Mesenchymal stem cell (in vitro differentiated cells and primary cell): ENCODE results near the gene MACROD2.

Experiments used
- DNase-seq: peaks from one replicate; pipeline ENCODE4 v3.0.0-alpha.2; 2013
- H2AFZ ChIP-seq: one replicate; pipeline ENCODE4 v1.6.1; 2013; ENCODE audit warnings: low read depth, mild to moderate bottlenecking, control low read depth, inconsistent platforms, low read length, moderate library complexity
- H2AK5ac ChIP-seq: 2 replicates; pipeline ENCODE4 v1.6.1; 2013; ENCODE audit warnings: low read length, moderate library complexity, mild to moderate bottlenecking, inconsistent platforms; ENCODE audit not compliant: severe bottlenecking
- H2BK120ac ChIP-seq: one replicate; pipeline ENCODE4 v1.6.1; 2013; ENCODE audit warnings: low read depth, mild to moderate bottlenecking, inconsistent platforms, low read length, moderate library complexity
- H2BK12ac ChIP-seq, 2 experiments: one replicate each; pipeline ENCODE4 v1.6.1; 2013; ENCODE audit warnings: inconsistent platforms in 2 of 2, low read length in 2 of 2, mild to moderate bottlenecking in 2 of 2, moderate library complexity in 2 of 2, control low read depth in 1 of 2
- H2BK15ac ChIP-seq: one replicate; pipeline ENCODE4 v1.6.1; 2013; ENCODE audit warnings: mild to moderate bottlenecking, low read depth, inconsistent platforms; ENCODE audit not compliant: poor library complexity, severe bottlenecking
- H2BK5ac ChIP-seq: 2 replicates; pipeline ENCODE4 v1.6.1; 2013; ENCODE audit warnings: low read depth, mild to moderate bottlenecking, low read length, control low read depth, inconsistent platforms; ENCODE audit not compliant: poor library complexity, severe bottlenecking
- H3K14ac ChIP-seq, 2 experiments: one replicate each; pipeline ENCODE4 v1.6.1; 2013; ENCODE audit warnings: inconsistent platforms in 2 of 2, low read length in 2 of 2, control low read depth in 1 of 2, mild to moderate bottlenecking in 1 of 2, moderate library complexity in 1 of 2
- H3K18ac ChIP-seq, 2 experiments: one replicate each; pipeline ENCODE4 v1.6.1; 2013; ENCODE audit warnings: inconsistent platforms in 2 of 2, low read length in 2 of 2, control low read depth in 1 of 2, low read depth in 1 of 2, mild to moderate bottlenecking in 1 of 2
- H3K23ac ChIP-seq, 2 experiments: one replicate each; pipeline ENCODE4 v1.6.1; 2013; ENCODE audit warnings: inconsistent platforms in 2 of 2, low read length in 2 of 2, mild to moderate bottlenecking in 2 of 2, moderate library complexity in 2 of 2, control low read depth in 1 of 2
- H3K27ac ChIP-seq: 2 replicates; pipeline ENCODE4 v1.5.1; 2013; ENCODE audit warnings: mild to moderate bottlenecking, moderate library complexity, low read length, control low read depth, inconsistent platforms; ENCODE audit not compliant: poor library complexity, severe bottlenecking
- H3K27me3 ChIP-seq, 2 experiments: 2 replicates each; pipeline versions ENCODE4 v1.6.1 to v1.7.0; 2013; ENCODE audit warnings: low read length in 2 of 2, mild to moderate bottlenecking in 2 of 2, moderate library complexity in 2 of 2, control low read depth in 1 of 2, inconsistent platforms in 1 of 2; ENCODE audit not compliant: control insufficient read depth in 1 of 2, insufficient read depth in 1 of 2
- H3K36me3 ChIP-seq, 2 experiments: 2 replicates each; pipeline versions ENCODE4 v1.6.1 to v1.7.0; 2013; ENCODE audit warnings: low read length in 2 of 2, control low read depth in 1 of 2, inconsistent platforms in 1 of 2, low read depth in 1 of 2, mild to moderate bottlenecking in 1 of 2; ENCODE audit not compliant: insufficient read depth in 2 of 2, control insufficient read depth in 1 of 2
- H3K4ac ChIP-seq, 2 experiments: one replicate each; pipeline ENCODE4 v1.6.1; 2013; ENCODE audit warnings: inconsistent platforms in 2 of 2, low read length in 2 of 2, mild to moderate bottlenecking in 2 of 2, moderate library complexity in 2 of 2, control low read depth in 1 of 2, low read depth in 1 of 2
- H3K4me1 ChIP-seq: 2 replicates; pipeline ENCODE4 v1.6.1; 2013; ENCODE audit warnings: low read depth, low read length, control low read depth; ENCODE audit not compliant: control insufficient read depth, insufficient read depth
- H3K4me2 ChIP-seq: 2 replicates; pipeline ENCODE4 v1.6.1; 2013; ENCODE audit warnings: low read length, mild to moderate bottlenecking, inconsistent platforms; ENCODE audit not compliant: poor library complexity, severe bottlenecking
- H3K4me3 ChIP-seq, 2 experiments: 2 replicates each; pipeline versions ENCODE4 v1.5.1 to v1.7.0; 2013; ENCODE audit warnings: low read length in 2 of 2, mild to moderate bottlenecking in 2 of 2, control low read depth in 1 of 2, low read depth in 1 of 2; ENCODE audit not compliant: insufficient read depth in 1 of 2
- H3K79me1 ChIP-seq: replicated peaks from 2 replicates; pipeline ENCODE4 v1.6.1; 2013; ENCODE audit warnings: mild to moderate bottlenecking, control low read depth, low read length, inconsistent platforms; ENCODE audit not compliant: poor library complexity, severe bottlenecking
- H3K9ac ChIP-seq: 2 replicates; pipeline ENCODE4 v1.7.0; 2013; ENCODE audit warnings: mild to moderate bottlenecking, low read length, moderate library complexity
- H3K9me3 ChIP-seq: 2 replicates; pipeline ENCODE4 v1.7.0; 2013; ENCODE audit warnings: mild to moderate bottlenecking, low read length; ENCODE audit not compliant: control insufficient read depth
- H4K8ac ChIP-seq: one replicate; pipeline ENCODE4 v1.6.1; 2013; ENCODE audit warnings: inconsistent platforms, mild to moderate bottlenecking, low read length, moderate library complexity
- H4K91ac ChIP-seq: one replicate; pipeline ENCODE4 v1.6.1; 2013; ENCODE audit warnings: mild to moderate bottlenecking, low read length, inconsistent platforms
- WGBS: methylation state at CpG from one replicate; pipeline ENCODE4 v1.1.7; 2013; ENCODE audit warnings: mixed read lengths; 5-methylcytosine and 5-hydroxymethylcytosine counted together

Gene MACROD2

GRCh38 chr20:16050366-16050765 lies 2055.1 kb downstream of the MACROD2 start:
- no peak overlapping the region for H3K27ac ChIP-seq
- H3K27me3 ChIP-seq, result no peaks in the 10 kb centered on the region
- no peak overlapping the region for H2BK5ac ChIP-seq
- no peak overlapping the region for H4K8ac ChIP-seq
- no peak overlapping the region for H2AK5ac ChIP-seq
- H3K4me2 ChIP-seq, result no peak overlapping the region
- no peak overlapping the region for H2BK15ac ChIP-seq
- H3K9ac ChIP-seq, result no peak overlapping the region
- H2BK120ac ChIP-seq, result no peak overlapping the region
- no peak overlapping the region for H3K18ac ChIP-seq
- no peak overlapping the region for H3K14ac ChIP-seq
- H3K4me3 ChIP-seq, result no peak overlapping the region
- H2BK12ac ChIP-seq, result no peak overlapping the region
- H3K9me3 ChIP-seq, result no peaks in the 10 kb centered on the region
- H3K36me3 ChIP-seq, result no peaks in the 10 kb centered on the region
- no peak overlapping the region for H2AFZ ChIP-seq
- no peaks in the 10 kb centered on the region for H3K4me1 ChIP-seq
- H3K23ac ChIP-seq, result no peak overlapping the region
- DNase-seq, result no peak
- no peak overlapping the region for H4K91ac ChIP-seq
- WGBS, result 74% methylated on average over 1 of the region's 1 CpG
- H3K79me1 ChIP-seq, result no peaks in the 10 kb centered on the region
- H3K4ac ChIP-seq, result no peak overlapping the region

GRCh38 chr20:16051968-16052367 lies 2056.7 kb downstream of the MACROD2 start:
- H3K4me1 ChIP-seq, result no peaks in the 10 kb centered on the region
- no peak overlapping the region for H2AK5ac ChIP-seq
- no peak overlapping the region for H3K18ac ChIP-seq
- H3K27me3 ChIP-seq, result no peaks in the 10 kb centered on the region
- no peak overlapping the region for H2BK15ac ChIP-seq
- no peak for DNase-seq
- no peak overlapping the region for H3K27ac ChIP-seq
- H4K8ac ChIP-seq, result no peak overlapping the region
- no peak overlapping the region for H2BK120ac ChIP-seq
- no peak overlapping the region for H3K4me2 ChIP-seq
- no peak overlapping the region for H3K9ac ChIP-seq
- H3K36me3 ChIP-seq, result no peaks in the 10 kb centered on the region
- no peaks in the 10 kb centered on the region for H3K79me1 ChIP-seq
- no peak overlapping the region for H3K4me3 ChIP-seq
- no peak overlapping the region for H4K91ac ChIP-seq
- no peak overlapping the region for H2AFZ ChIP-seq
- no CpG with 5 or more reads among the region's 1 CpG for WGBS
- no peak overlapping the region for H3K4ac ChIP-seq
- no peak overlapping the region for H2BK12ac ChIP-seq
- no peak overlapping the region for H3K23ac ChIP-seq
- H3K9me3 ChIP-seq, result no peaks in the 10 kb centered on the region
- no peak overlapping the region for H3K14ac ChIP-seq
- no peak overlapping the region for H2BK5ac ChIP-seq

GRCh38 chr20:16052456-16052855 lies 2057.1 kb downstream of the MACROD2 start:
- Histone ChIP-seq H3K9ac (no peak overlapping the region), H3K27me3 (no peaks in the 10 kb centered on the region), H2BK5ac (no peak overlapping the region), H2AFZ (no peak overlapping the region), H2AK5ac (no peak overlapping the region), H2BK120ac (no peak overlapping the region), H3K4me3 (no peak overlapping the region), H3K9me3 (no peaks in the 10 kb centered on the region), H3K27ac (no peak overlapping the region), H3K18ac (no peak overlapping the region), H3K23ac (no peak overlapping the region), H4K8ac (no peak overlapping the region), H4K91ac (no peak overlapping the region), H2BK12ac (no peak overlapping the region), H3K4ac (no peak overlapping the region), H2BK15ac (no peak overlapping the region), H3K36me3 (no peaks in the 10 kb centered on the region), H3K79me1 (no peaks in the 10 kb centered on the region), H3K4me1 (no peaks in the 10 kb centered on the region), H3K14ac (no peak overlapping the region), H3K4me2 (no peak overlapping the region)
- WGBS, result 95% methylated on average over 2 of the region's 4 CpGs
- DNase-seq, result no peak

GRCh38 chr20:16054985-16055384 lies 2059.7 kb downstream of the MACROD2 start:
- Histone ChIP-seq H3K4ac (no peak overlapping the region), H2BK5ac (no peak overlapping the region), H3K36me3 (no peaks in the 10 kb centered on the region), H2BK120ac (no peak overlapping the region), H2BK12ac (no peak overlapping the region), H3K14ac (no peak overlapping the region), H3K18ac (no peak overlapping the region), H3K4me1 (no peaks in the 10 kb centered on the region), H2BK15ac (no peak overlapping the region), H3K23ac (no peak overlapping the region), H3K9me3 (no peaks in the 10 kb centered on the region), H3K4me2 (no peak overlapping the region), H4K8ac (no peak overlapping the region), H4K91ac (no peak overlapping the region), H3K9ac (no peak overlapping the region), H3K27me3 (no peaks in the 10 kb centered on the region), H3K27ac (no peak overlapping the region), H2AK5ac (no peak overlapping the region), H3K4me3 (no peak overlapping the region), H3K79me1 (no peaks in the 10 kb centered on the region), H2AFZ (no peak overlapping the region)
- WGBS, result 80% methylated on average over 1 of the region's 3 CpGs
- no peak for DNase-seq
